Tibial nerve (tissue), 4 donors: ENCODE measurements around the gene UNC79. TPM values are rescaled to one million over a fixed set of nuclear protein-coding genes. Genes with fewer than 3 reads are reported as not detected.
"Not testable (repeated sequence)": the region's sequence is repeated elsewhere in the genome, so short reads cannot be mapped to it uniquely, and the experiment has no call there.

Experiments used
- DNase-seq, 2 donors: peaks; one replicate each; pipeline ENCODE4 v3.0.0-alpha.2; 2019; ENCODE audit warnings: low spot score in 2 of 2
- H3K27ac ChIP-seq, 4 donors: fragments of 200-600 bp; sonication (generic) in 3 of 4; one replicate each; pipeline ENCODE4 v1.5.1; 2017 to 2019; ENCODE audit warnings: mild to moderate bottlenecking in 1 of 4
- H3K27me3 ChIP-seq, 2 donors: fragments of 200-600 bp; sonication (generic) in 1 of 2; one replicate each; pipeline versions ENCODE4 v1.5.1 to v1.6.0; 2017 to 2019
- H3K36me3 ChIP-seq, 3 donors: fragments of 200-600 bp; sonication (generic); one replicate each; pipeline ENCODE4 v1.5.1; 2018 to 2019
- H3K4me1 ChIP-seq, 4 donors: fragments of 200-600 bp; sonication (generic) in 3 of 4; one replicate each; pipeline ENCODE4 v1.5.1; 2017 to 2019
- H3K4me3 ChIP-seq, 4 donors: fragments of 200-600 bp; sonication (generic) in 3 of 4; one replicate each; pipeline ENCODE4 v1.5.1; 2017 to 2019; ENCODE audit warnings: mild to moderate bottlenecking in 1 of 4, moderate library complexity in 1 of 4
- H3K9me3 ChIP-seq, 4 donors: fragments of 200-600 bp; sonication (generic) in 3 of 4; one replicate each; pipeline ENCODE4 v1.5.1; 2017 to 2019
- CTCF ChIP-seq, 5 experiments: fragments of 200-600 bp in 3 of 5; fragments of 450-650 bp in 2 of 5; sonication (generic) in 3 of 5; IDR thresholded peaks; one replicate each; pipeline ENCODE4 v1.5.1; 2016 to 2019; ENCODE audit warnings: antibody characterized with exemption in 5 of 5, mild to moderate bottlenecking in 3 of 5, moderate library complexity in 2 of 5
- EP300 ChIP-seq, 2 donors: sonication (generic); formaldehyde crosslinking; IDR thresholded peaks; one replicate each; pipeline ENCODE4 v1.6.1; 2017; ENCODE audit warnings: antibody characterized with exemption in 2 of 2, mild to moderate bottlenecking in 1 of 2
- POLR2A ChIP-seq, 2 donors: fragments of 450-650 bp; IDR thresholded peaks; one replicate each; pipeline ENCODE4 v1.6.1; 2017; ENCODE audit warnings: antibody characterized with exemption in 2 of 2, mild to moderate bottlenecking in 2 of 2, moderate library complexity in 2 of 2
- WGBS, 2 donors: methylation state at CpG; one replicate each; pipeline ENCODE4 v1.1.5; 2018; 5-methylcytosine and 5-hydroxymethylcytosine counted together
- total RNA-seq, 4 donors: library from RNA; depleted of rRNA; stranded (reverse); fragments of >200 nt; gene quantifications; one replicate each; pipeline ENCODE4 v1.1.0, GENCODE V29; 2016

Gene UNC79
- total RNA-seq, 4 donors from 2014 or later: under 0.01 to 1.3 (median 0.21) TPM; not detected in 1

GRCh38 chr14:93398491-93398890 is 32.2 kb upstream of the UNC79 start:
- no peak overlapping the region for H3K4me3 ChIP-seq
- H3K9me3 ChIP-seq: peaks cover 0 to 8% (median 0%) of the 10 kb centered on the region in 4 donors
- H3K4me1 ChIP-seq: no peaks in the 10 kb centered on the region
- no peak overlapping the region for H3K27ac ChIP-seq
- TF ChIP-seq POLR2A (IDR thresholded peaks at IDR 0.05) (no peak), CTCF (IDR thresholded peaks at IDR 0.05) (no peak), EP300 (IDR thresholded peaks at IDR 0.05) (no peak)
- DNase-seq: no peak
- H3K36me3 ChIP-seq: no peaks in the 10 kb centered on the region
- H3K27me3 ChIP-seq: no peaks in the 10 kb centered on the region

DNA sequence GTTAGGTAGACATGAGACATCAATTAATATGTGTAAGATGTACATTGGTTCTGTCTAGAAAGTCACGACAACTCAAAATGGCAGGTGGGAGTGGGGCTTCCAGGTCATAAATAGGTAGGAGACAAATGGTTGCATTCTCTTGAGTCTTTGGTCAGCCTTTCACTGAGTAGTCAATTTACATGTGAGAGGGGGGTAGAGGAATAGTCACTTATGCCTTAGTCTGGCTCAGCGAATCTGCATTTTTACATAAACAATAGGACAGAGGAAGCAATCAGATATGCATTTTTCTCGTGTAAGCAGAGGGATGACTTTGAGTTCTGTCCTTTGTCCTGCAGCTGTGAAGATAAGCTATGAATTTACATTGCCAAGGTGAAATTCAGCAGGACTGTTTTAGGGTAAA is 27.8 kb upstream of the UNC79 start:
- no peak for DNase-seq
- 51 to 57% methylated on average over 3 of the region's 3 CpGs for WGBS, 2 donors
- no peak overlapping the region for H3K4me3 ChIP-seq
- H3K4me1 ChIP-seq: no peaks in the 10 kb centered on the region
- no peak overlapping the region for H3K27ac ChIP-seq
- H3K27me3 ChIP-seq: no peaks in the 10 kb centered on the region
- H3K36me3 ChIP-seq: no peaks in the 10 kb centered on the region
- no peak for TF ChIP-seq EP300 (IDR thresholded peaks at IDR 0.05)
- no peak for TF ChIP-seq CTCF (IDR thresholded peaks at IDR 0.05)
- TF ChIP-seq POLR2A (IDR thresholded peaks at IDR 0.05): no peak
- H3K9me3 ChIP-seq: no peaks in the 10 kb centered on the region

DNA sequence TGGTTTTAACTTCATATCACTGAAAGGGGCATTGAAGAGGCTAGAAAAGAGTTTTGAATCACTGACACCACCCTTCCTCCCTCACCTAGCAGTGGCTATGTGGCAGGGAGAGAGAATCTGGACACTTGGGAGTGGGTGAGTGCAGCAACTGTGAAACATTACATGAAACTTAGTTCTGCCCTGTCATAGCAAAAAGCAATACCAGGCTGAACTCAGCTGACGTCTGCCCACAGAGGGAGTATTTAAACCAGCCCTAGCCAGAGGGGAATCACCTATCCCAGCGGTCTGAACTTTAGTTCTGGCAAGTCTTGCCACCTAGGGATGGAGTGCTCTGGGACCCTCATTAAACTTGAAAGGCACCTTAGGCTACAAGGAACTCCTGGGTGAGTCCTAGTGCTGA is 20.7 kb upstream of the UNC79 start:
- DNase-seq: no peak
- Histone ChIP-seq H3K4me1 (no peaks in the 10 kb centered on the region), H3K27me3 (no peaks in the 10 kb centered on the region), H3K4me3 (no peak overlapping the region), H3K36me3 (no peaks in the 10 kb centered on the region), H3K27ac (no peak overlapping the region), H3K9me3 (peaks cover 0 to 22% (median 0%) of the 10 kb centered on the region in 4 donors)
- 56 to 62% methylated on average over 2 of the region's 2 CpGs for WGBS, 2 donors
- TF ChIP-seq EP300 (IDR thresholded peaks at IDR 0.05) (no peak), POLR2A (IDR thresholded peaks at IDR 0.05) (no peak), CTCF (IDR thresholded peaks at IDR 0.05) (no peak)

DNA sequence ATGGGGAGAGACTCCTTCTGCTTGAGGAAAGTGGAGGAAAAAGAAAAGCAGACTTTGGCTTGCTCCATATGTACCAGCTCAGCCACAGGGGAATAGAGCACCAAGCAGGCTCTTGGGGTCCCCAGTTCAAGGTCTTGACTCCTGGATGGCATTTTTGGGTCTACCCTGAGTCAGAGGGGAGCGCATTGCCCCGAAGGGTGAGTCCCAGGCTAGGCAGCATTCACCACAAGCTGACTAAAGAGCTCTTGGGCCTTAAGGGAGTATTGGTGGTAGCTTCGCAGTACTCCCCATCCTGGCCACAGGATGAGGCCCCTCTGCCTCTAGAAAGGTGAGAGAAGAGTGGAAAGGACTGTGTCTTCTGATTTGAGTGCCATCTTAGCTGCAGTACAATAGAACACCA is 19.8 kb upstream of the UNC79 start:
- Histone ChIP-seq H3K27ac (no peak overlapping the region), H3K27me3 (no peaks in the 10 kb centered on the region), H3K9me3 (peaks cover 0 to 22% (median 0%) of the 10 kb centered on the region in 4 donors), H3K36me3 (no peaks in the 10 kb centered on the region), H3K4me3 (no peak overlapping the region), H3K4me1 (no peaks in the 10 kb centered on the region)
- no peak for TF ChIP-seq CTCF (IDR thresholded peaks at IDR 0.05)
- TF ChIP-seq POLR2A (IDR thresholded peaks at IDR 0.05): no peak
- TF ChIP-seq EP300 (IDR thresholded peaks at IDR 0.05): no peak
- DNase-seq: no peak
- WGBS, 2 donors: 73 to 89% methylated on average over 3 of the region's 3 CpGs

DNA sequence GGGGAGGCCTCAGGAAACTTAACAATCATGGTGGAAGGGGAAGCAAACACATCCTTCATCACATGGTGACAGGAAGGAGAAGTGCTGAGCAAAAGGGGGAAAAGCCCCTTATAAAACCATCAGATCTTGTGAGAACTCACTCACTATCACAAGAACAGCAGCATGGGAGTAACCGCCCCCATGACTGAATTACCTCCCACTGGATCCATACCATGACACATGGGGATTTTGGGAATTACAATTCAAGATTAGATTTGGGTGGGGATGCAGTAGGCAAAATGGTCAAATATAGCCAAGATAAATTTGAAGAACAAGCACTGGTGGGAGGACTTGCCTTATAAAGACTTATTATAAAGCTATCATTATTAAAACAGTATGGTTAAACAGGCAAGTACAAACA is 5.6 kb upstream of the UNC79 start:
- not testable (repeated sequence) for H3K36me3 ChIP-seq, H3K4me3 ChIP-seq, DNase-seq, H3K4me1 ChIP-seq, H3K27me3 ChIP-seq, H3K27ac ChIP-seq
- H3K9me3 ChIP-seq: peaks cover 0 to 40% (median 5%) of the 10 kb centered on the region in 4 donors
- 92 to 96% methylated on average over 1 of the region's 1 CpG for WGBS, 2 donors

DNA sequence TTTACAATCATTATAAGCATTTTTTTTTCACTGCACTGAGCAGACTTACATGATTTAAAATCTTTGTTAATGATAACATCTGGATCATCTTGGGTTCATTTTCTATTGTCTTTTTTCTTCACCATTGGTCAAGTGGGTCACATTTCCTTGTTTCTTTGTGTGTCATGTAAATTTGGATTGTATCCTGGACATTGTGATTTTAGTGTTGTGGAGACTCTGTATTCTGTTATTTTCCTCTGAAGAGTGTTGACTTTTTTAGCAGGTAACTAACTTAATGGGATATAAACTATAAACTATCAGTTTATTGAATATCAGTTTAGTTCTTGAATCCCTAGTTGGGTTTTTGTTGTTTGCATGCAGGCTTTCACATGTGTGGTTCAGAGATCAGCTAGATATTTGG is 4.0 kb upstream of the UNC79 start:
- H3K27me3 ChIP-seq: peaks cover 0 to 24% of the 10 kb centered on the region in 2 donors
- H3K4me1 ChIP-seq: peaks cover 0 to 14% (median 0%) of the 10 kb centered on the region in 4 donors
- TF ChIP-seq POLR2A (IDR thresholded peaks at IDR 0.05) (no peak), EP300 (IDR thresholded peaks at IDR 0.05) (no peak), CTCF (IDR thresholded peaks at IDR 0.05) (no peak)
- H3K27ac ChIP-seq: no peak overlapping the region
- no peak for DNase-seq
- H3K4me3 ChIP-seq: no peak overlapping the region
- H3K9me3 ChIP-seq: peaks cover 0 to 40% (median 5%) of the 10 kb centered on the region in 4 donors
- no peaks in the 10 kb centered on the region for H3K36me3 ChIP-seq
